Fibroblast of lung (primary cell): ENCODE results near the gene SELENON. TPM values are rescaled to one million over a fixed set of nuclear protein-coding genes. Genes with fewer than 3 reads are reported as not detected.

ENCODE experiments used
- DNase-seq, 2 donors: peaks; one replicate each; pipeline versions ENCODE4 v3.0.0 to v3.0.0-alpha.2; 2010; ENCODE audit warnings: low read depth in 2 of 2
- H2AFZ ChIP-seq: 2 replicates; pipeline ENCODE4 v1.5.1; 2012; ENCODE audit warnings: low read length, control low read depth, inconsistent platforms
- H3K27ac ChIP-seq: 2 replicates; pipeline ENCODE4 v1.5.1; 2011; ENCODE audit warnings: low read length, control low read depth; ENCODE audit not compliant: insufficient read depth
- H3K27me3 ChIP-seq: 2 replicates; pipeline ENCODE4 v1.5.1; 2011; ENCODE audit warnings: mild to moderate bottlenecking, low read length; ENCODE audit not compliant: control insufficient read depth, insufficient read depth
- H3K36me3 ChIP-seq: 2 replicates; pipeline ENCODE4 v1.5.1; 2011; ENCODE audit warnings: low read length; ENCODE audit not compliant: control insufficient read depth, insufficient read depth
- H3K4me1 ChIP-seq: 2 replicates; pipeline ENCODE4 v1.5.1; 2011; ENCODE audit warnings: low read length; ENCODE audit not compliant: control insufficient read depth, insufficient read depth; ENCODE audit errors: extremely low read depth
- H3K4me2 ChIP-seq: 2 replicates; pipeline ENCODE4 v1.5.1; 2011; ENCODE audit warnings: low read length, control low read depth; ENCODE audit not compliant: insufficient read depth; ENCODE audit errors: extremely low read depth
- H3K4me3 ChIP-seq, 4 experiments: fragments of 200-600 bp in 1 of 4; sonication (generic) in 1 of 4; replicated peaks in 1 of 4; 2 replicates each; pipeline ENCODE4 v1.5.1; 2011 to 2016; ENCODE audit warnings: low read length in 4 of 4, low read depth in 3 of 4, mild to moderate bottlenecking in 3 of 4, control low read depth in 2 of 4, inconsistent platforms in 1 of 4, mixed read lengths in 1 of 4; ENCODE audit not compliant: insufficient read depth in 1 of 4; ENCODE audit errors: control extremely low read depth in 1 of 4
- H3K79me2 ChIP-seq: 2 replicates; pipeline ENCODE4 v1.5.1; 2012; ENCODE audit warnings: mild to moderate bottlenecking, low read length, inconsistent platforms; ENCODE audit not compliant: control insufficient read depth, insufficient read depth
- H3K9ac ChIP-seq: 2 replicates; pipeline ENCODE4 v1.5.1; 2011; ENCODE audit warnings: mild to moderate bottlenecking, low read length, control low read depth; ENCODE audit not compliant: insufficient read depth
- H3K9me3 ChIP-seq: 2 replicates; pipeline ENCODE4 v1.5.1; 2012; ENCODE audit warnings: low read depth, low read length; ENCODE audit not compliant: control insufficient read depth, insufficient read depth
- H4K20me1 ChIP-seq: 2 replicates; pipeline ENCODE4 v1.5.1; 2011; ENCODE audit warnings: low read length; ENCODE audit not compliant: control insufficient read depth, insufficient read depth; ENCODE audit errors: extremely low read depth
- EZH2 ChIP-seq: IDR thresholded peaks from 2 replicates; pipeline ENCODE4 v1.5.1; 2012; ENCODE audit warnings: low read length, control low read depth, mild to moderate bottlenecking; ENCODE audit errors: missing control alignments
- polyA plus RNA-seq, 2 donors: library from polyadenylated mRNA; depleted of rRNA in 1 of 2; stranded (reverse) in 1 of 2; unstranded in 1 of 2; fragments of >200 nt; gene quantifications; 2 replicates each; pipeline ENCODE4 v1.2.1, GENCODE V29; 2011 to 2012; ENCODE audit warnings: missing spikeins in 1 of 2
- total RNA-seq: library from RNA; depleted of rRNA; stranded (reverse); fragments of >200 nt; gene quantifications from 2 replicates; pipeline ENCODE4 v1.2.1, GENCODE V29; 2014
- TF ChIP-seq, protein P1 (sequence below), 2 donors: IDR thresholded peaks in 1 of 2; conservative IDR thresholded peaks in 1 of 2; 1 replicate in 1 of 2; 2 replicates in 1 of 2; pipeline ENCODE4 v1.5.1; 2011 to 2012; ENCODE audit warnings: low read length in 2 of 2, control low read depth in 1 of 2, inconsistent platforms in 1 of 2, low read depth in 1 of 2, mild to moderate bottlenecking in 1 of 2

Gene SELENON
- total and polyA plus RNA-seq, 2 donors (not counting 1 experiment from before 2014, with no cell fraction given): 19.3 to 67.6 TPM

DNA sequence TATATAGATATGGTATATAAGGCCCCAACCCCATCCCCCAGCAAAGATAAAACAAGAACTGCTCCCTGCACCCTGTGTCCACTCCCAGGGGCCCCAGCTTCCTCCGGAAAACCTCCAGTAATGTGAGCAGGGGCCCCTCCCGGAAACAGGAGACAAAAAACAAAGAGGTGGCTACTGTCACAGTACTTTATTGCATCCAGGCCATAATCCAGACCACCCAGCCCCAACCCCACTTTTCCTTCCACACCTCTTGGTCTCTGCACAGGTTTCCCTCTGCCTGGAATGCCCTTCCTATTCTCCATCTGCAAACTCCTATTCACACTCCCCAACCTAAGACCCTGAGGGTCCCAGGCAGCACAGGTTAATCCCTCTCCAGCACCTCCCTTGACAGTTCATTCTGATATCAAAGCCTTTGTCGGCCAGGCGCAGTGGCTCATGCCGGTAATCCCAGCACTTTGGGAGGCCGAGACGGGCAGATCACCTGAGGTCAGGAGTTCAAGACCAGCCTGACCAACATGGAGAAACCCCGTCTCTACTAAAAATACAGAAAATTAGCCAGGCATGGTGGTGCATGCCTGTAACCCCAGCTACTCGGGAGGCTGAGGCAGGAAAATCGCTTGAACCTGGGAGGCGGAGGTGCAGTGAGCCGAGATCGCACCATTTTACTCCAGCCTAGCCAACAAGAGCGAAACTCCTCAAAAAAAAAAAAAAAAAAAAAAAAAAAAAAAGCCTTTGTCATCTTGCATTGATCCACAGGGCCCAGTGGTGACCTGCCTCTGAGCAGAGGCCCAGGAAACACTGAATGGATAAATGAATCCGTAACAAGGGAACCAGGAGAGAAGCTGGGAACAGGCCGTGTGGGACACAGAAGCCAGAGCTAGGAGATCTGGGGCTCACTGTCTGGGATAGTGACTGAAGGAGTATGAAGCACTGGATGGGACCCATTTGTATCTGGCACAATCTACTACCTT lies 61.6 kb downstream of the SELENON start:
- DNase-seq: no peak
- no peak overlapping the region for H2AFZ ChIP-seq
- H3K9ac ChIP-seq: no peak overlapping the region
- peaks cover 4% of the 10 kb centered on the region for H3K4me1 ChIP-seq
- H3K36me3 ChIP-seq: peaks cover 7% of the 10 kb centered on the region
- H3K27me3 ChIP-seq: no peaks in the 10 kb centered on the region
- no peak overlapping the region for H3K27ac ChIP-seq
- H3K79me2 ChIP-seq: peaks cover 5% of the 10 kb centered on the region
- no peaks in the 10 kb centered on the region for H3K9me3 ChIP-seq
- TF ChIP-seq, protein P1, sequence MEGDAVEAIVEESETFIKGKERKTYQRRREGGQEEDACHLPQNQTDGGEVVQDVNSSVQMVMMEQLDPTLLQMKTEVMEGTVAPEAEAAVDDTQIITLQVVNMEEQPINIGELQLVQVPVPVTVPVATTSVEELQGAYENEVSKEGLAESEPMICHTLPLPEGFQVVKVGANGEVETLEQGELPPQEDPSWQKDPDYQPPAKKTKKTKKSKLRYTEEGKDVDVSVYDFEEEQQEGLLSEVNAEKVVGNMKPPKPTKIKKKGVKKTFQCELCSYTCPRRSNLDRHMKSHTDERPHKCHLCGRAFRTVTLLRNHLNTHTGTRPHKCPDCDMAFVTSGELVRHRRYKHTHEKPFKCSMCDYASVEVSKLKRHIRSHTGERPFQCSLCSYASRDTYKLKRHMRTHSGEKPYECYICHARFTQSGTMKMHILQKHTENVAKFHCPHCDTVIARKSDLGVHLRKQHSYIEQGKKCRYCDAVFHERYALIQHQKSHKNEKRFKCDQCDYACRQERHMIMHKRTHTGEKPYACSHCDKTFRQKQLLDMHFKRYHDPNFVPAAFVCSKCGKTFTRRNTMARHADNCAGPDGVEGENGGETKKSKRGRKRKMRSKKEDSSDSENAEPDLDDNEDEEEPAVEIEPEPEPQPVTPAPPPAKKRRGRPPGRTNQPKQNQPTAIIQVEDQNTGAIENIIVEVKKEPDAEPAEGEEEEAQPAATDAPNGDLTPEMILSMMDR (conservative IDR thresholded peaks at IDR 0.05 in 1 of 2, IDR thresholded peaks at IDR 0.05 in 1 of 2; ENCODE audit: low read depth in 1 of 2, low read length in 2 of 2): no peak
- TF ChIP-seq EZH2: no peak
- H3K4me3 ChIP-seq: no peak overlapping the region
- H3K4me2 ChIP-seq: no peak overlapping the region
- H4K20me1 ChIP-seq: no peaks in the 10 kb centered on the region

DNA sequence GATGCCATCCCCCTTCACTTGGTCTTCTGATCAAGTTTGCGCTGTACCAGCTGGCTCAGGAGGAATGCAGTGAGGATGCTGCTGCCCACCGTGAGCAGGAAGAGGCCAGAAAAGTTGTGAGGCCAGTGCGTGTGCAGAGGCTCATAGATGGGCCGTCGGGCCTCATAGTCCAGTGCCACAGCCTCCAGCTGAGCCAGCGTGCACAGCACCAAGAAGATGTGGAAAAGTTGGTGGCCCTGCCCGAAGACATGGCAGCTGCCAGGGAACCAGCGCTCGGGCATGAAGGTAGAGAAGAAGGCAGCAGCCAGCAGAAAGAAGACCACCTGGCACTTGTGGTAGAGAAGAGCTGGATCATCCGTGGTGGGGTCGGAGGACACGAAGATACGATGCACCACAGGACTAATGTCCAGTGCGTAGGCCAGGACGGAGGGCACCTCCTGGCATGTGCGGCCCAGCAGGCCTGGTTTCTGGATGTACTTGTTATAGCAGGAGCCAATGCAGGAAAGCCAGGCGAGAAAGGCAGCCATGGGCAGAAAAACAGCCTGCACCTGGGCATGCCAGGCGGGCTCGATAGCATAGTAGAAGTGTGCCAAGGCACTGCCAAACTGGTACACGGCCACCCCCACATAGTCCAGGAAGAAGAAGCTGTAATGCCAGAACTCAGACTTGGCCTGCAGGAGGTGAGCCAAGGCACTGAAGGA lies 62.9 kb downstream of the SELENON start:
- peaks cover 4% of the 10 kb centered on the region for H3K4me1 ChIP-seq
- H2AFZ ChIP-seq: no peak overlapping the region
- H3K27ac ChIP-seq: no peak overlapping the region
- H4K20me1 ChIP-seq: no peaks in the 10 kb centered on the region
- H3K36me3 ChIP-seq: peaks cover 7% of the 10 kb centered on the region
- peaks cover 5% of the 10 kb centered on the region for H3K79me2 ChIP-seq
- no peaks in the 10 kb centered on the region for H3K9me3 ChIP-seq
- no peak overlapping the region for H3K4me2 ChIP-seq
- H3K4me3 ChIP-seq: no peak overlapping the region
- DNase-seq: no peak
- H3K27me3 ChIP-seq: no peaks in the 10 kb centered on the region
- TF ChIP-seq, protein P1 (conservative IDR thresholded peaks at IDR 0.05 in 1 of 2, IDR thresholded peaks at IDR 0.05 in 1 of 2; ENCODE audit: low read depth in 1 of 2, low read length in 2 of 2): no peak
- TF ChIP-seq EZH2: no peak
- no peak overlapping the region for H3K9ac ChIP-seq
